Activated T-cell treated with anti-CD3 and anti-CD28 coated beads, Interleukin-2, amount 50 U/mL, for 72 hours (primary cell): ENCODE measurements around the gene TNRC6C. TPM values are rescaled to one million over a fixed set of nuclear protein-coding genes. Genes with fewer than 3 reads are reported as not detected.
A peak's percentile ranks its signal among the peaks of the same experiment; 100 is the strongest.

ENCODE experiments used
- ATAC-seq, 2 donors: fragments of 150-1000 bp; cut with Tn5 transposase; replicated peaks in 1 of 2; 2 replicates each; pipeline ENCODE4 v1.10.0; 2021; ENCODE audit warnings: moderate library complexity in 2 of 2, mild to moderate bottlenecking in 1 of 2
- DNase-seq, 2 donors: peaks; one replicate each; pipeline ENCODE4 v3.0.0; 2021 to 2022; ENCODE audit warnings: mixed read lengths in 1 of 2
- H3K27ac Mint-ChIP-seq: one replicate; pipeline ENCODE4 v1.8.0; 2022; ENCODE audit warnings: mild to moderate bottlenecking, moderate library complexity, mixed read lengths
- H3K27me3 Mint-ChIP-seq: one replicate; pipeline ENCODE4 v1.8.0; 2022; ENCODE audit warnings: low read depth, mixed read lengths
- H3K36me3 Mint-ChIP-seq, 2 donors: one replicate each; pipeline ENCODE4 v1.8.0; 2022; ENCODE audit warnings: mixed read lengths in 2 of 2, mild to moderate bottlenecking in 1 of 2; ENCODE audit not compliant: insufficient read depth in 2 of 2
- H3K4me1 Mint-ChIP-seq: one replicate; pipeline ENCODE4 v1.8.0; 2022; ENCODE audit warnings: low read depth, mixed read lengths
- H3K4me3 Mint-ChIP-seq, 2 donors: one replicate each; pipeline ENCODE4 v1.8.0; 2022; ENCODE audit warnings: mild to moderate bottlenecking in 2 of 2, mixed read lengths in 2 of 2, moderate library complexity in 2 of 2
- H3K9me3 Mint-ChIP-seq, 2 donors: one replicate each; pipeline ENCODE4 v1.8.0; 2022; ENCODE audit warnings: mixed read lengths in 2 of 2
- total RNA-seq, 2 donors: library from RNA; stranded (reverse); gene quantifications; one replicate each; pipeline ENCODE4 v1.2.3, GENCODE V29; 2022

The TNRC6C gene
- total RNA-seq, 2 donors from 2014 or later = 26.5 to 30.5 TPM

DNA sequence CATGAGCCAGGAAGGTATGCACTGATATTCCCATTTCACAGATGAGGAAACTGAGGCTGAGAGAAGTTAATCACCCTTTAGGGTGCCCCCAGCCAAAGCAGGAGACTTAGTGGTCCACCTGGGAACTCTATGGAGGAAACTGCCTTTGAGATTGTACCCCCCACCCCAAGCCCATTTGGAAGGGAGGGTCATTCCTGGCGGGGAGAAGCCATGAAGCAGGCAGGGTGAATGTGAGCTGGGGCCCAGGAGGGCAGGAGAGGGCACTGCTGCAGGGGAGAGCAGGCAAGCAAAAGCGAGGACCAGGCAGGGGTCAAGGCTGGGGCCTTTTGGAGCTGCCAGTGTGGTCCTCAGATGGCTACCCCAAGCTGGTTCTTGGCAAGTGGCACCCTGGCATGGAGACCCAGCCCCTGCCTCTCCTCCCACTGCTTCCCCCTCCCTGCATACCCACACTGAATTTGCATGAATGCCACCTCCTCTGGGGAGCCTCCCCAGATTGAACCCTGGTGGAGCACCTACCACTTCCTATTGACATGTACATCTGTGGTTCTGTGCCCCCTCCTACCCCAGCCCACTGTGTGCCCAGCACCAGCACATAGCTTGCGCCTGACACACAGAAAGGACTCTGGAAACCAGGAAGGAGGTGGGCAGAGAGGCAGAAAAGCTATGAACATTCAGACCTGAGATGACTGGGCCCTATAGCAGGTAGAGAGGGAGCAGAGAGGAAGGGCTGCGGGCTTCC, 171.0 kb downstream of the TNRC6C start:
- Mint-ChIP-seq H3K36me3 (peaks cover 1 to 7% of the 10 kb centered on the region in 2 donors), H3K4me3 (peak overlapping the region; percentile 97), H3K9me3 (no peaks in the 10 kb centered on the region), H3K27me3 (no peaks in the 10 kb centered on the region), H3K27ac (peak overlapping the region; percentile 91), H3K4me1 (peaks cover 69% of the 10 kb centered on the region)
- DNase-seq (peak; percentile 44 to 49), ATAC-seq (no peak)

DNA sequence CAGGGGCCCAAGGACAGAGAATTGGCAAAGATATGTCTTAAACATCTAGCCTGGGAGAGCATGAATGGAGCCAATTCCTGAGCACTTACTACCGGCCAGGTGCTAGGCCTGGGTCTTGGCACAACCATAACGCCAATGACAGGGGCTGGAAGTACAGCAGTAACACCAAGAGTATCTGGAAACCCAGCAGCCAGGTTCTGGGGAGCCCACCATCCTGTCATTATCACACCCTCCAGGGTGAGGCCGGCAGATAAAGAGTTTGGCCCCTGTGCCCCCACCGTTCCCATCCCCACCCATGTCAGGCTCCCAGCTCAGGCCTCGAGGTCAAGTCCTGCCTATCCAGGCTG, 171.6 kb downstream of the TNRC6C start:
- Mint-ChIP-seq H3K27me3 (no peaks in the 10 kb centered on the region), H3K36me3 (peaks cover 1 to 7% of the 10 kb centered on the region in 2 donors), H3K9me3 (no peaks in the 10 kb centered on the region), H3K27ac (peak overlapping the region; percentile 17), H3K4me3 (peak overlapping the region; percentile 97), H3K4me1 (peaks cover 73% of the 10 kb centered on the region)
- ATAC-seq (no peak), DNase-seq (no peak)

DNA sequence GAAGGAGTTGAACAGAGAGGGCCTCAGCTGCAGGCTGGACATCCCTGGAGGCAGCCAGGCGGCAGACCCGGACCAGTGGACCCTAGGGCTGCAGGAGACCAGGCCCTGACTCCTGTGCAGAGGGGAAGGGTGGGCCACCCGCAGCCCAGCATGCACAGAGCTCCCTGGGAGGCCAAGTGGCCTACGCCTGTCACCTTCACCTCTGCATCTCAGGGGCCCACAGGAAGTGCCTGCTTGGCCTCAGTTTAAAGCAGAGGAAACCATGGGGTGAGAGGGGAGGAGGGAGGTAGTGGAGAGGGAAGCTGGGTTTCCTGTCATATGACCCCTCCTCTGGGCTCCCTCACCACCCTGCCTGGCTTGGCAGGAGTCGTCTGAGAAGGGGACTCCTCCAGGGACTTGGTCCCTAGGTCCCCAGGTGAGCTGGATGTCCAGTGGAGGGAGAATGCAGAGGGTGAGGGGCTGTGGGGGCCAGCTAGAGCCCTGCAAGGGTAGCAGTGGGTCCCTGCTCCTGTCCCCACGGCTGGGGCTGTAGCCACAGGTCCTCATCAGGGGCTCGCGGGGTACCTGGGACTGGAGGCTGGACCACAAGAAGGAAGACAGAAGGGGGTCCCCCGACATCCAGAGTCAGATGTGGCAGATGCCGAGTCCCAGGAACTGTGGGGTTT, 172.1 kb downstream of the TNRC6C start, which contains the start of gene TMC8:
Gene TMC8 (plus strand): TSS at position 335 of the 665 bp plus-strand sequence. CDS start 818 bp downstream, outside the sequence.
- ATAC-seq (peak; percentile 45), DNase-seq (peak; percentile 77 to 83)
- Mint-ChIP-seq H3K27me3 (no peaks in the 10 kb centered on the region), H3K4me1 (peaks cover 74% of the 10 kb centered on the region), H3K27ac (peak within 1 kb of the TSS; percentile 87), H3K36me3 (peaks cover 1 to 10% of the 10 kb centered on the region in 2 donors), H3K9me3 (no peaks in the 10 kb centered on the region), H3K4me3 (peak within 1 kb of the TSS; percentile 97)

DNA sequence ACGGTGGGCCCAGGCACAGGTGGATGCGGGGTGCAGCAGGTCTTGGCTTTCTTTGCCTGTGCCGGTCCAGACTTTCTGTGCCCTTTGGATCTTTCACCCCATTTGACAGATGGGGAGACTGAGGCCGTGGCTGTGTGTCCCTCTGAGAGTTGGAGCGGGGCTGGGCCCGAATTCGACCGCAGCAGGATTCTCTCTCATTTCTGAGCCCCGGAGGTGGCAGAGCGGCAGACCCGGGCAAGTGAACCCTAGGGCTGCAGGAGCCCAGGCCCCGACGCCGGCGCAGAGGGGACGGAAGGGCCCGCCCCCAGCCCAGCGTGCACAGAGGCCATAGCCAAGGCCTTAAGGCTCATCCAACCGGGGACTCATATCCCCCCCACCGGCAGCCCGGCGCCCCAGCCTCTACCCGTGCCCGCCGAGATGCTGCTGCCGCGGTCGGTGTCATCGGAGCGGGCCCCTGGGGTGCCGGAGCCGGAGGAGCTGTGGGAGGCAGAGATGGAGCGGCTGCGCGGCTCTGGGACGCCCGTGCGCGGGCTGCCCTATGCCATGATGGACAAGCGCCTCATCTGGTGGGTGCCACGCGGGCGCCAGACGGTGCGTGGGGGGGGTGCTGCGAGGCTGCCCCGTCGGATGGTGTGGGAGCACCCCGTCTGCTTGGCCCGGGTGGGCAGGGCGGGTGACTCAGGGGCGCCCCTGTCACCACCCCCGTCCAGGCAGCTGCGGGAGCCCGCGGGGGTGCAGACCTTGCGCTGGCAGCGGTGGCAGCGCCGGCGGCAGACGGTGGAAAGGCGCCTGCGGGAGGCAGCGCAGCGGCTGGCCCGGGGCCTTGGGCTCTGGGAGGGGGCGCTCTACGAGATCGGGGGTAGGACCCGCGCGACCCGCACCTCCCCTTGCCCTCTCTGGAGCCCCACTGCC, 172.9 kb downstream of the TNRC6C start:
- ATAC-seq (peak; percentile 24 to 26), DNase-seq (peak; percentile 69 to 74)
- peak overlapping the region; percentile 87 for H3K27ac Mint-ChIP-seq
- H3K27me3 Mint-ChIP-seq = no peaks in the 10 kb centered on the region
- peak overlapping the region; percentile 97 for H3K4me3 Mint-ChIP-seq
- H3K36me3 Mint-ChIP-seq = peaks cover 1 to 16% of the 10 kb centered on the region in 2 donors
- H3K4me1 Mint-ChIP-seq = peaks cover 74% of the 10 kb centered on the region
- no peaks in the 10 kb centered on the region for H3K9me3 Mint-ChIP-seq

DNA sequence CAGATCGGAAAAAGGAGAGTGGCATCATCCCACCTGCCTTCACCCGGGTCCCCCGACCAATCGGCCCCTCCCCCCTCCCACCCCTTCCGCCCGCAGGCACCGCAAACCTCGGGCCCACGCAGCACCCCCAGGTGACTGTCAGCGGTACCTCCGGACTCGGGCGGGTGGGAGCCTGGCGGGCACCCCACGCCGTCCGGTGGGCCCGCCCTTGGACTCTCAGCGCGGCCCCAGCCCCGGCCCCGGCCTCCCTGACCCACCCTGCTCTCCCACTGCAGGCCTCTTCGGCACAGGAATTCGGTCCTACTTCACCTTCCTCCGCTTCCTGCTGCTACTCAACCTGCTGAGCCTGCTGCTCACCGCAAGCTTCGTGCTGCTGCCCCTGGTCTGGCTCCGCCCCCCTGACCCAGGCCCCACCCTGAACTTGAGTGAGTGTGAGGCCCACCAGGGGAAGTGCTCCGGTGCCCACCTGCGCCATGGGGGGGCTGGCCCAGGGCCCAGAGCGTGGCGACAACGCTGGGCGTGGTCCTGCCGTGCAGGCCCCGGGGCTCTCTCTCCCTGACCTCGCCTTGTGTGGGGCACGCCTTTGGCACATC, 173.7 kb downstream of the TNRC6C start:
- peak overlapping the region; percentile 29 to 90 for H3K4me3 Mint-ChIP-seq
- peaks cover 74% of the 10 kb centered on the region for H3K4me1 Mint-ChIP-seq
- H3K9me3 Mint-ChIP-seq = no peaks in the 10 kb centered on the region
- H3K36me3 Mint-ChIP-seq = peaks cover 1 to 16% of the 10 kb centered on the region in 2 donors
- ATAC-seq (peak; percentile 16 to 20), DNase-seq (peak; percentile 69 to 73)
- peak overlapping the region; percentile 39 for H3K27ac Mint-ChIP-seq
- H3K27me3 Mint-ChIP-seq = no peaks in the 10 kb centered on the region

DNA sequence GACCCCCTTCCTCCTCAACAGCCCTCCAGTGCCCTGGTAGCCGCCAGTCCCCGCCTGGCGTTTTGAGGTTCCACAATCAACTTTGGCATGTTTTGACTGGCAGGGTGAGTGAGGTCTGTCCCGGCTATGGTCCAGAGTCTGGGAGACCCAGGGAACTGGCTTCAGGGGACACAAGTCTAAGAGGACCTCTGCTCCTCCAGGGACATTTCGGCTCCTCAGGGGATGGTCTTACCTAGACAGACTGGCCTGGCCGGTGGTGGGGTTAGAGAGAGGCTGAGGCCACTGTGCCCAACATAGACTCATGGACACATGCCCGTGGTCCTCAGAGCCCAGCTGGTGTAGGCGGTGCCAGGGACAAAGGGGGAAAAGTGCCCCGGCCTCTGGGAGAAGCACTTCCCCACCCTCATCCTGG, 174.3 kb downstream of the TNRC6C start:
- peak overlapping the region; percentile 39 for H3K27ac Mint-ChIP-seq
- no peaks in the 10 kb centered on the region for H3K9me3 Mint-ChIP-seq
- H3K36me3 Mint-ChIP-seq = peaks cover 1 to 16% of the 10 kb centered on the region in 2 donors
- no peaks in the 10 kb centered on the region for H3K27me3 Mint-ChIP-seq
- ATAC-seq (no peak), DNase-seq (peak in 1 of 2 donors; percentile 28)
- H3K4me1 Mint-ChIP-seq = peaks cover 75% of the 10 kb centered on the region
- peak overlapping the region; percentile 29 to 90 for H3K4me3 Mint-ChIP-seq

DNA sequence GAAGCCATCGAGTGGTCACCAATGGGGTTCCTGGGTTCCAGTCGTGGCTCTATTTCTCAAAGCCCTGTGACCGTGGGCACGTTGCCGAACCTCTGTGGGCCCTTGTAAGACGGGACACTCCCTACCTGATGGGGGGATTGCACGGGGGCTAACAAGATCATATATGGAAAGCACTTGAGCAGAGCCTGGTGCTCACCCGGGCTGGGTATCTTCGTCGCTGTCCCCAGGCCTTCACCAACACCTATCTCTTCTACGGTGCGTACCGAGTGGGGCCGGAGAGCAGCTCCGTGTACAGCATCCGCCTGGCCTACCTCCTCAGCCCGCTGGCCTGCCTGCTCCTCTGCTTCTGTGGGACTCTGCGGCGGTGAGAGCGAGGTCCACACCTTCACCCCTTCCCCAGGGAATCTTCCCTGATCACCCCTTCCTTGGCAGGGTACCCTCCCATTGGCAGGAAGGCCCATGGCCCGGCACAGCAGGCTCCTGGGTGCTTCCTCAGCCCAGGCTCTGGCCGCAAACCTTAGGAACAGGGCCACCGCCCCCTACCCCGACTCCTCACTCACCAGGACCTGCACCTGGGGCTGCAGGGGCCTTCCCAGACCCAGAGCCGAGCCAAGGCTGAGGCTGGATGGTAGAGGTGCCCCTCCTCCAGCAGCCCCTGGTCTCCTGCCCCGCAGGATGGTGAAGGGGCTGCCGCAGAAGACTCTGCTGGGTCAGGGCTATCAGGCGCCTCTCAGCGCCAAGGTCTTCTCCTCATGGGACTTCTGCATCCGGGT, 174.9 kb downstream of the TNRC6C start:
- Mint-ChIP-seq H3K4me1 (peaks cover 79% of the 10 kb centered on the region), H3K27ac (no peak overlapping the region), H3K36me3 (peaks cover 1 to 16% of the 10 kb centered on the region in 2 donors), H3K27me3 (no peaks in the 10 kb centered on the region), H3K4me3 (peak overlapping the region; percentile 29 to 90), H3K9me3 (no peaks in the 10 kb centered on the region)
- ATAC-seq (no peak), DNase-seq (no peak)

DNA sequence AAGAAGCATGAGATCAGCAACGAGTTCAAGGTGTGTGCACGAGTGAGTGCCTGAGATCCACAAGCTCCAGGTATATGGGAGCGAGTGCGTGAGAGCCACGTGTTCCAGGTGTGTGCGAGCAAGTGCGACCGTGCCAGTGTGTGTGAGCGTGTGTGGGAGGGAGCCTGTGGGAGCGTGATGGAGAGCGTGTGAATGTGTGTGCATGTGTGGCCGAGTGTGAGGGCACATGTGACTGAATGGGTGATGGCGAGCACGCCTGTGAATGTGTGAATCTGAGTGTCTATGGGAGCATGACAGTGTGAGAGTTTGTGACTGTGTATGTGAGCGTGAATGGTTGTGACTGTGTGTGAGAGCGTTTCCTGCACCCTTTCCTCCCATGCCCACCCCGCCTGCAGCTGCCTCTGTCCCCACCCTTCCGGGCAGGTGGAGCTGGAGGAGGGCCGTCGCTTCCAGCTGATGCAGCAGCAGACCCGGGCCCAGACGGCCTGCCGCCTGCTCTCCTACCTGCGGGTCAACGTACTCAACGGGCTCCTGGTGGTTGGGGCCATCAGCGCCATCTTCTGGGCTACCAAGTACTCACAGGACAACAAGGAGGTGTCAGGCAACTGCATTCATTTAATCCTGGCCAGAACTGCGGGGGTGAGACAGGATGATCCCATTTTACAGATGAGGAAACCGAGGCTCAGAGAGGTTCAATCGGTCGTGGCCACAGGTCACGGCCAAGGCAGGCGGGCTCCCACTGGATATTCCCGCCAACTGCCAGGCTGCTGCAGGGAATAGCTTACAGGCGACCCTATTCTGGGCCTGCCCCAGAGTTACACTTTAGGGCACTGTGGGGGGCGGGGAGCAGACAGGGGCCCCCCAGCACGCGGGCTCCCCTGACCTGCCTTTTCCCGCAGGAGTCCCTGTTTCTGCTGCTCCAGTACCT, 175.7 kb downstream of the TNRC6C start:
- H3K27me3 Mint-ChIP-seq = no peaks in the 10 kb centered on the region
- no peaks in the 10 kb centered on the region for H3K9me3 Mint-ChIP-seq
- H3K36me3 Mint-ChIP-seq = peaks cover 1 to 15% of the 10 kb centered on the region in 2 donors
- H3K4me1 Mint-ChIP-seq = peaks cover 83% of the 10 kb centered on the region
- DNase-seq (peak; percentile 79 to 84), ATAC-seq (peak; percentile 24 to 29)
- peak overlapping the region; percentile 29 to 90 for H3K4me3 Mint-ChIP-seq
- no peak overlapping the region for H3K27ac Mint-ChIP-seq

DNA sequence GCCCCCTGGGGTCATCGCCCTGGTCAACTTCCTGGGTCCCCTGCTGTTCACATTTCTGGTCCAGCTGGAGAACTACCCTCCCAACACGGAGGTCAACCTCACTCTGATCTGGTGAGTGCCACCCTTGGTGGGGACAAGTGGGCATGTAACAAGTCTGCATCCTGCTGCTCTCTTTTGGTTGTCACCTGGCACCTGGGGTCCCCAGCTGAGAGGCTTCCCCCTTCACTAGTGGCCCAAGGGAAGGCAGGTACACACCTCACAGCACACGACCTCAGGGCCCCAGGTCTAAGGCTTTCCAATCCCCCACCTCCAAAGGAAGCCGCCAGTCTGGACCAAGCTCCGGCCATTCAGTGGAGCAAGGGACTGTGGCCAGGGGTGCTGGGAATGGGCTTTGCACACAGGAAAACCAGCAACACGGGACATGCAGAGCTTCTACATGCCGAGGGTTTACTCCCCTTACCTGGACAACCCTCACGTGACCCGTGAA, 176.4 kb downstream of the TNRC6C start:
- no peak overlapping the region for H3K4me3 Mint-ChIP-seq
- peaks cover 1 to 15% of the 10 kb centered on the region in 2 donors for H3K36me3 Mint-ChIP-seq
- peaks cover 81% of the 10 kb centered on the region for H3K4me1 Mint-ChIP-seq
- ATAC-seq (no peak), DNase-seq (no peak)
- H3K27ac Mint-ChIP-seq = no peak overlapping the region
- no peaks in the 10 kb centered on the region for H3K27me3 Mint-ChIP-seq
- H3K9me3 Mint-ChIP-seq = no peaks in the 10 kb centered on the region

DNA sequence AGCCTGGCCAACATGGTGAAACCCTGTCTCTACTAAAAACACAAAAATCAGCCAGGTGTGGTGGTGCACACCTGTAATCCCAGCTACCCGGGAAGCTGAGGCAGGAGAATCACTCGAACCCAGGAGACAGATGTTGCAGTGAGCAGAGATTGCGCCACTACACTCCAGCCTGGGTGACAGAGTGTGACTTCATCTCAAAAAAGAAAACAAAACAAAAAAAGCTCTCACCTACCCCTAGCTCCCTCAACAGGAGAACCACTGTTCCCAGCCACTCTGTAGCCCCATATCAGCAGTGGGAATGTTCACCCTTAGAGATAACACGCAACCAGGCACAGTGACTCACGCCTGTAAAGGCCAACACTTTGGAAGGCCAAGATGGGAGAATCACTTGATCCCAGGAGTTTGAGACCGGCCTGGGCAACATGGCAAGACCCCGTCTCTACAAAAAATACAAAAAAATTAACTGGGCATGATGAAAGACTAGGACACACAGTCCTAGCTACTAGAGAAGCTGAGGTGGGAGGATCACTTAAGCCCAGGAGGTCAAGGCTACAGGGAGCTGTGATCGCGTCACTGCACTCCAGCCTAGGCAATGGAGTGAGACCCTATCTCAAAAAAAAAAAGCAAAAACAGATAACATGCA, 177.5 kb downstream of the TNRC6C start:
- H3K4me1 Mint-ChIP-seq = peaks cover 76% of the 10 kb centered on the region
- H3K27me3 Mint-ChIP-seq = no peaks in the 10 kb centered on the region
- peak overlapping the region in 1 of 2 donors; percentile 11 for H3K4me3 Mint-ChIP-seq
- ATAC-seq (no peak), DNase-seq (no peak)
- H3K27ac Mint-ChIP-seq = peak overlapping the region; percentile 38
- H3K36me3 Mint-ChIP-seq = peaks cover 0 to 11% of the 10 kb centered on the region in 2 donors
- no peaks in the 10 kb centered on the region for H3K9me3 Mint-ChIP-seq
